Measurements from ENCODE around the gene HIVEP2.

HIVEP2 gene

DNA sequence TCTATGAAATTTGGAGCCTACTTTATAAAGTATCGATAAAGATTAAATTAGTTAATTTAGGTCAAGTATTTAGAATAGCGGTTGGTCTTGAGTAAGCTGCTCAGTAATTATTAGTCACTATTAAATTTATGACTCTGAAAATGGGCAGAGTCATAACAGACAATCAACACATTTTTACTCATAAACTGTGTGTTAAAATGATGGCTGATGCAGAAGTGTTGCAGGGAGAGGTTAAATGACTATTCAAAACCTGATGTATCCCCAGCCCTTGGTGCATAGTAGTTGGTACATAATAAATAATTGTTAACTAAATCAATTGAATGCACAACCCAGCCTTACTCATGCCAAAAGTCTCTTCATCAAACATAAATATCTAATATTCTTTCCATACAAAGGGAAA lies 30.6 kb downstream of the HIVEP2 start:
- no peak for ATAC-seq
- H3K4me1 Mint-ChIP-seq, result peaks cover 47% of the 10 kb centered on the region
- H3K27ac Mint-ChIP-seq, result peak overlapping the region; percentile 94
- no peaks in the 10 kb centered on the region for H3K9me3 Mint-ChIP-seq
- H3K36me3 Mint-ChIP-seq, result peaks cover 5% of the 10 kb centered on the region
- no peak overlapping the region for H3K4me3 Mint-ChIP-seq
- H3K27me3 Mint-ChIP-seq, result no peaks in the 10 kb centered on the region

DNA sequence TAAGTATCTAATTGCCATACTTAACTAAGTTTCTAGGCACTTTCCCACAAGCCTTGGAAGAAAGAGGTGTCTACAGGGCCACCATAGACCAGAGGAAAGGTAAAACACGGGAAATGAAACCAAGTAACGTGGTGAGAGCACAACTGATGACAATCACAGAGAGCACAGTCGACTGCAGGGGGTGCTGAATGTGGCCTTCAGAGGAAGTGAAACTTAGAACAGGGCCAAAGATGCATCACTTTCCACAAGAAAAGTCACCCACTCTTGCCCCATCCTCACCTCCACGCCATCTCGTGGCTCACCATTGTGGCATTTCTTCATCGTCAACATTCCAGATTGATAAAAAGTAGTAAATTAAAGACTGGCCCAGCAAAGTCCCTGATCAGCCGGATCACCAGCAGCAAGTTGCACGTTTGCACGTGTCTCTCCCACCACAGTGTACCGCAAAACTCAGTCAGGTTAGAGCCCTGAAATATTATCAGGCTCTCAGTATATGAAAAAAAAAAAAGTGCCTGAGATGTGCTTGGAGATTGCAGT lies 31.4 kb downstream of the HIVEP2 start:
- peak; percentile 99 for ATAC-seq
- Mint-ChIP-seq H3K9me3 (no peaks in the 10 kb centered on the region), H3K36me3 (peaks cover 5% of the 10 kb centered on the region), H3K4me1 (peaks cover 48% of the 10 kb centered on the region), H3K27ac (peak overlapping the region; percentile 94), H3K4me3 (peak overlapping the region; percentile 74), H3K27me3 (no peaks in the 10 kb centered on the region)

DNA sequence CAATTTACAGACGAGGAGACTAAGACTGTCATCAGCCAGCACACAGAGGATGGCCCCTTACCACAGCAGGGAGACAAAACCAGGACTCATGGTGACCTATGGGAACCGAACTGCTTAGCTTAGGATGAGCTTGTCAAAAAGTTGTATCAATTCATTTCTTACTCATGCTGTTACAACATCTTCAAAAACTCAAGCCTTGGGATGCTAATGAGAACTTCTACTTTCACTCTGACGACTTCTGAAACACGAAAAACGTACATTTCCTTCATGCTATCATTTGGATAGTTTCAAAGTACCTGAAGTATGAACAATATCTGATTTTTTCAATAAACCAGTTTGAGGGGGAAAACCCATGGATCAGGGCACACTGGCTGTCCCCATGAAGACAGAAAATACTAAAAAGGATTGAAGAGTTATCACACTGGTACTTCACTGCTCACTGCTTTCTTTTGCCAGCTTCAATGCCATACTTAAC lies 31.9 kb downstream of the HIVEP2 start:
- no peaks in the 10 kb centered on the region for H3K27me3 Mint-ChIP-seq
- peaks cover 5% of the 10 kb centered on the region for H3K36me3 Mint-ChIP-seq
- peak; percentile 83 for ATAC-seq
- H3K4me1 Mint-ChIP-seq, result peaks cover 53% of the 10 kb centered on the region
- H3K4me3 Mint-ChIP-seq, result peak overlapping the region; percentile 74
- no peaks in the 10 kb centered on the region for H3K9me3 Mint-ChIP-seq
- peak overlapping the region; percentile 94 for H3K27ac Mint-ChIP-seq

DNA sequence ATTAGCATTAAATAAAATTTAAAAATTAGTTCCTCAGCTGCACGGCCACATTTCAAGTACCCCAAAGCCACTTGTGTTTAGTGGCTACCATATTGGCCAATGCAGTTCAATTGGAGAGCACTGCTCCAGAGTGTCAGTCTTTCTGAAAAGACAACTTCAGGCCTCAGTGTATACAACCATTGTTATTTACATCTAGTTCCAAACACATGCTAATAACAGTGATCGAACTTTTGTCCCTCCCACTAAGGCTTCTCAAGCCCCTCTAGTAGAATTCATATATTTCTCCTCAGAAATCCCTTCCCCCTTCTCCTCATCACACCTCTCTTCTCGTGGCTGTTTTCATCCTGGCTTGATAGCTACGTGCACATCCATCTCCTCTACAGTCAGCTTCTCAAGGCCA lies 32.9 kb downstream of the HIVEP2 start:
- Mint-ChIP-seq H3K4me1 (peaks cover 62% of the 10 kb centered on the region), H3K27ac (peak overlapping the region; percentile 94), H3K4me3 (no peak overlapping the region), H3K36me3 (peaks cover 5% of the 10 kb centered on the region), H3K9me3 (no peaks in the 10 kb centered on the region), H3K27me3 (no peaks in the 10 kb centered on the region)
- ATAC-seq, result no peak

DNA sequence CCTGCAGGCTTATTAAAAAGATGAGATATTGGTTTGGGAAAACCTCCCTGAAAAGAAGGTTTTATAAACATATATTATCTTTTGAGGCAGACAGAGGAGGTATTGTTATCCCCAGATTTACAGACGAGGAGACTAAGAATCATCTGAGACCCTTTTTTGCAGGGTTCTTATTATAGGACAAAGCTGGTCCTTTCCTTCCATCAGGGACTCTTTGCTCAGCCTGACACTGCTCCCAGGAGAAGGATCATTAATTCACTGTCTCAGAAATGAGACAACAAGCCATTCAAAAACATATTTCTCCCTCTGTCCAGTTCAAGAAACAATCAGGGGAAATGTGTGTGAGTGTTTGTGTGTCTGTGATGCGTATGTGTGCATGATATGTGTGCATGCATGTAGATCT lies 33.5 kb downstream of the HIVEP2 start:
- ATAC-seq, result no peak
- Mint-ChIP-seq H3K4me1 (peaks cover 69% of the 10 kb centered on the region), H3K36me3 (peaks cover 5% of the 10 kb centered on the region), H3K4me3 (no peak overlapping the region), H3K27ac (no peak overlapping the region), H3K9me3 (no peaks in the 10 kb centered on the region), H3K27me3 (no peaks in the 10 kb centered on the region)

DNA sequence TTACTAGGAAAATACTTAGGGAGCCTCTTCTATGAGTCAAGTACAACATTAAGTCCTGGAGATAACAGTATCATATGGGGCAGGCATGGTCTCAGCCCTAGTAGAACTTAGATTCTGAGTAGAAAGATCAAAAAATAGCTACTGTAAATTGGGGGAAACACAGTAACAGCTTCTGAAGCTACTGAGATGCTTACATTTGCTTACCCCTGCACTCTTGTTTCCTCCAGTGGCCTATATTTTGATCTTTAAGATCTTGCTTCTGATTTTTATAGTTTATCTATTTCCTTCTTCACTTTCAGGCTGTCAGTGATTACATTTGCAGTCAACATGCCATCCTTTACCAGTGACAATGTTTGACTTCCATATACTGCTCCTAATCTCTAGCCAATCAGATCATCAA lies 35.3 kb downstream of the HIVEP2 start:
- Mint-ChIP-seq H3K9me3 (no peaks in the 10 kb centered on the region), H3K4me3 (no peak overlapping the region), H3K27ac (peak overlapping the region; percentile 30), H3K4me1 (peaks cover 55% of the 10 kb centered on the region), H3K36me3 (peaks cover 5% of the 10 kb centered on the region), H3K27me3 (no peaks in the 10 kb centered on the region)
- ATAC-seq, result no peak

DNA sequence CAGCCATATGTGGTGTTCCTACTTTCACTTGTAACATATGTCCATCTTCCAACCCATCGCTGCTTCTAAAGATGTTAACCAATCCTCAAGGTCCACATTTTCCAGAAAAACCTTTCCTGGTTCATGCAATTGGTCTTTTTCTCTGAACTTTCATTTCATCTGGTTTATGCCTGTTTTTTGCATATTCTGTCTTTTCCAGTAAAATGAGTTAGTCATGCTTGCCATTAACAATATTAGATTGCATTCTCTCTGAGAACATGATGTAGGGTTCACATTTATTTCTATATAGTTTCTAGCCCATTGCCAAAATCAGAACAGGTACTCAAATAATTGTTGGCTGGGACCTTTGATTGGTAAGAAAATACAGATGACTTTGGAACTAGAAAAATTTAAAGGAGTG lies 36.7 kb downstream of the HIVEP2 start:
- no peak for ATAC-seq
- H3K36me3 Mint-ChIP-seq, result peaks cover 5% of the 10 kb centered on the region
- no peak overlapping the region for H3K4me3 Mint-ChIP-seq
- peak overlapping the region; percentile 87 for H3K27ac Mint-ChIP-seq
- H3K4me1 Mint-ChIP-seq, result peaks cover 57% of the 10 kb centered on the region
- H3K27me3 Mint-ChIP-seq, result no peaks in the 10 kb centered on the region
- no peaks in the 10 kb centered on the region for H3K9me3 Mint-ChIP-seq

DNA sequence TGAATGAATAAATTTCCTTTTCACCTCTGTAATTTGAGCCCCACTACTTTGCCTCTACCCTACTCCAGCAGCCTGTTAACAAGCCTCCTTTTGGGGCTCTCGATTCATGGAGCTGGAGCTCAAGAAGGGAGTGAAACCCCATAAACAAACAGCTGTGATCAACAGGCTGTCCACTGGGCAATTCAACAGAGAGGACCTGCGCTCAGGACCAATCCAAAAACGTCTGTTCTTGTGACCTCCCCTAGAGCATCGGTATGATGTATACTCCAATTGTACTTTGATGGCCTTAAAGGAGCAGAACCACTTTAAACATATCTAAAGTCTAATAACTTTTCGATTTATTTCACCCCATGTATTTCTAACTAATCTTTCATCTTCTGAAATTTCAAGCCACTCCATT lies 37.4 kb downstream of the HIVEP2 start:
- H3K4me1 Mint-ChIP-seq, result peaks cover 57% of the 10 kb centered on the region
- H3K4me3 Mint-ChIP-seq, result peak overlapping the region; percentile 82

DNA sequence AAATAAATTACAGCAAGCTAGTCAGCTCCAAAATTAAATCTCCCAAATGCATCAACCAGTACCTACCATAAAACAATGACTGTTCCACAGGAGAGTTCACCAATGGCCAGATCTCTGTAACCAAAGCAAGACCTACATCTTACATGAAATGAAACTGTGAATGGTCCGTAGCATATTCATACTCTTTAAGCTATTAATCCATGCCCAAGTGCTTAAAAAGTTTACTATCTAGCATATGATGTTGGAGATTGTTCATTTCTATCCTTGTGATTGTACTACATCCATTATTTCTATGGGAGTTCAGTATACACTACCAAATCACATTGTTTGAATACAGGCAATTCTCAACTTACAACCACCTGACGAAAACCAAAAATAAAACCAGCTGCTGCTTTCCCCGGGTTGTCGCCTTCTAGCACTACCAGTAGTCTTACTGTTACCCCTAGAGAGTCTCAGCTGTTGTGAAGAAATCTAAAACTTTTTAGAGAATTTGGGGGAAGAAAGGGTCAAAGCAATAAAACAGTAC lies 38.0 kb downstream of the HIVEP2 start:
- H3K4me3 Mint-ChIP-seq, result peak overlapping the region; percentile 82
- peak overlapping the region; percentile 87 for H3K27ac Mint-ChIP-seq
- no peaks in the 10 kb centered on the region for H3K36me3 Mint-ChIP-seq
- H3K27me3 Mint-ChIP-seq, result no peaks in the 10 kb centered on the region
- H3K9me3 Mint-ChIP-seq, result no peaks in the 10 kb centered on the region
- peak; percentile 66 for ATAC-seq
- peaks cover 56% of the 10 kb centered on the region for H3K4me1 Mint-ChIP-seq

More for the DNA sequence above, 37.4 kb downstream of the HIVEP2 start:
- Mint-ChIP-seq H3K27ac (peak overlapping the region; percentile 87), H3K36me3 (peaks cover 4% of the 10 kb centered on the region), H3K9me3 (no peaks in the 10 kb centered on the region), H3K27me3 (no peaks in the 10 kb centered on the region)
- peak; percentile 70 for ATAC-seq

DNA sequence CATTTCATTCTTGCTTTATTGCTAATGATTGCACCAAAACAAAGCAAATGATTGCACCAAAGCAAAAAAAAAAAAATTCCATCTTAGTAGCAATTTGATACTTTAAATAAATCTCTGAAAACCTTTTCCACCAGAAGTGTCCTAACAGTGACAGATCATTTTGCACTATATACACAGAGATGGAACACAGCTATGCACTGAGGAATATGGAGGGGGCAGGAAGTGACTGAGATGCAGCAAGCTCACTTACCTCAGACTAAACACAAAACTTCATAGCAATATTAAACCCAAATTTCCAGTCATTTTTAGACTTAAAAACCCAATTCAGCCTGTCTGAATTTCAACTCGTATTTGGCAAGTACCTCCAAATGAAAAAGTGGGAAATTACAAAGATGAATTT lies 41.2 kb downstream of the HIVEP2 start:
- ATAC-seq, result no peak
- Mint-ChIP-seq H3K4me1 (peaks cover 45% of the 10 kb centered on the region), H3K27me3 (no peaks in the 10 kb centered on the region), H3K36me3 (no peaks in the 10 kb centered on the region), H3K4me3 (no peak overlapping the region), H3K9me3 (no peaks in the 10 kb centered on the region), H3K27ac (peak overlapping the region; percentile 85)

DNA sequence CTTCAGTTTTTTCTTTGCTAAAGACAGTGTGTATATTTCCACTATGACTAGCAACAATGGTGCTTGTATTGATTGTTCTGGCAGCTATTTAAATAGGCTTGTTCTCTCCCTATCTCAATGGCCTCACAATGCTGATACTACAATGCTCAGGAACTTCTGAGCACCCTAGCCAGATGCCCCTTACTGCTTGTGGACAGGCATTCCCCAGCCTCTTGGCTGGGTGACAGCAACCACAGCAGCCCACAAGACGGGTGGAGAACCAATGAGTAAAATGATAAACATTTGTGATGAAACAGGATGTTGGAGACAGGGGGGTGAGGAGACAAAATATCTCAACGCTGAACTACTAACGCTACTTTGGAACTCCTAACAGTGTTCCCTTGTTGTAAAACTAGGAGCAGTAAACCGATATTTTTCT lies 42.3 kb downstream of the HIVEP2 start:
- Mint-ChIP-seq H3K27ac (peak overlapping the region; percentile 85), H3K36me3 (no peaks in the 10 kb centered on the region), H3K9me3 (no peaks in the 10 kb centered on the region), H3K4me1 (peaks cover 35% of the 10 kb centered on the region), H3K4me3 (peak overlapping the region; percentile 15), H3K27me3 (no peaks in the 10 kb centered on the region)
- peak; percentile 88 for ATAC-seq

DNA sequence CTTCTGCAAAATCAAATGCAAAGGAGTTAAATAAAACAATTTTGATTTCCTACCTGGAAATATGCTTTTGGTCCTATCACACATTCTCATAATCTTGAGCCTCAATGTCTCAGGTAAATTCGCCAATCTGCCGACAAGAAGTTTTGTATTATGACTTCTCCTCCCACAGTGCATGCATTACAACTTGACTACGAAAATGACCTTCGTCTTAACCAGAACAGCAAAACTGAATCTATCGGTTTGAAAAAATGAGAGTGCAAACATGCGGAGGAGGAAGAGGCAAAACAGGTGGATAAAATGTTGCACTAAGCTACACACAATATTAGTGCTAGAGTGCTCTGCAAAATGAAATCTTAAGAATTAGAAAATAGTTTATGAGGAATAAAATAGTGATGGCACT lies 43.4 kb downstream of the HIVEP2 start:
- Mint-ChIP-seq H3K4me3 (no peak overlapping the region), H3K9me3 (no peaks in the 10 kb centered on the region), H3K36me3 (no peaks in the 10 kb centered on the region), H3K27ac (no peak overlapping the region), H3K27me3 (no peaks in the 10 kb centered on the region), H3K4me1 (peaks cover 25% of the 10 kb centered on the region)
- ATAC-seq, result no peak

DNA sequence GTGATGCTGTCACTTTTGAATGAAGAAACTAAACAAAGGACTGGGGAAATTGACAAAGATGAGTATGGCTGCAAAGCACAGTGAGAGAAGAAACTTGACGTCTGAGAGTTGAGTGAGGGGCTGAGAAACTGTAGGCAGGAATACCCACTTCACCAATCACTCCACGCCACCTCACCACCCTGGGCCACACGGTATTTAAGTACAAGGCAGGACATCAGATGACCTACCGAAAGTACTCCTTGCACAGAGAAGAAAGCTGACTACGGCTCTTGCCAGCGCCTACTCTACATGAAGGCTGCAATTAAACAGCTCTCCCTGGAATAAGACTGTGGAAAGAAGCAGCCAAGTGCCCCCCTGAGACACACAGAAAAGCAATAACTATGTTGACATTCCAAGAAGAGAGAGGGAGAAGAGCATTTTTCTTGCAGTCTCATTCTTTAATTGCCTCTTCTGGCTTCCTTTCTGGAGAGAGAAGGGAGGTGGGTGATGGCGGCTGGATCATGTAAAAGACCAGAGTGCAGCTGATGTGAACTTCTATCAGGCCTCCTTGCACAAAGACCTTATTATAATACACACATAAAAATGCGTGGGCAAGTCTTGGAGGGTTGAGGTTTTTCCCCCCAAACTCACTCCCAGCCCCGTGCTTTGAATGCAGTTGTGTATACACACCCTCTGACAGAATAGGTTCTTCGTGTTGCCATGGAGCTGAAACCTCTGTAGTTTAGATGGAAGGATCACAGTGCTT lies 44.6 kb downstream of the HIVEP2 start:
- Mint-ChIP-seq H3K9me3 (no peaks in the 10 kb centered on the region), H3K4me1 (peaks cover 23% of the 10 kb centered on the region), H3K36me3 (peaks cover under 1% of the 10 kb centered on the region), H3K4me3 (no peak overlapping the region), H3K27ac (no peak overlapping the region), H3K27me3 (no peaks in the 10 kb centered on the region)
- ATAC-seq, result no peak

DNA sequence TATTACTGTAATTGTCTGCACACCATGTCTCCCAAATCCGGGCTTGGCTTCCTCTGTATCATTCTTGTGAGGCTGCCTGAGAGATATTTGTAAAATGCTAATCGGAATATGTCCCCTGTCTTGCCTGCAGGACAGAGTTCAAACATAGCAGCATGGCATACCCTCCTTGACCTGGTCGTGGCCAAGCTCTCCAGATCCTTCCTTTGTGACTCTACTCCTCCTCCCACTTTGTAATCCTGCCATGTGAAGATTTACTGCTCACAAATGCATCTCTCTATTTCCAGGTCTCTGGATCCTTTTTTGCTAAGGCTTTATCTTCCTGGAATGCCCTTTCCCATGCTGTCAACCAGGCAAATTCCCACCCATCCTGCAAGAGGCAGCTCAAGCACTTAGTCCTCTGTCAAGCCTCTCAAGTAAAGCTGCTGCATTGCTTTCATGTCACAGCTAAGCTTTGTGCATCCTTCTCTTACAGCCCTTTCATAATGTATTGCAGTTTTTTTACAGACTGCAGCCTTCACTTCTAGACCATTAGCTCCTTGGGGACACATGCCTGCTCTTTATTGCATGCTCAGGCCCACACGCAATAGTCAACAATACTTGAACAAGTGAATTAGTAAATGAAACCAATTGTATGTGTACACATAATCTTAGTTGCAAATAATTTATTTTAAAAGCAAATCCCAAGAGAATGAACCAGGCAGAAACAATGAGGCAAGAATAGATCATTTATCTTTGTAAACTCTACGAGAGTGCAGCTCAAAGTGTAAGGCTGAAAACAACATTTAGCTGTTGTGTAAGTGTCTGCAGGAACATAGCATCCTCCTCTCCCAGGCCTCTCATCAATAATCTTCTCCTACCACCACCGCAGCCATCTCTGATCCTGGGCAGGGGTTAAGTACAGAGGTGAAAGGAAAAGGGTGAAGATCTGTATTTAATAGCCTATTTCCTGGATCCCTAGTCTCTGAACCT lies 45.8 kb downstream of the HIVEP2 start:
- no peak overlapping the region for H3K4me3 Mint-ChIP-seq
- ATAC-seq, result no peak
- H3K9me3 Mint-ChIP-seq, result no peaks in the 10 kb centered on the region
- H3K27me3 Mint-ChIP-seq, result no peaks in the 10 kb centered on the region
- H3K36me3 Mint-ChIP-seq, result peaks cover 8% of the 10 kb centered on the region
- H3K4me1 Mint-ChIP-seq, result peaks cover 21% of the 10 kb centered on the region
- no peak overlapping the region for H3K27ac Mint-ChIP-seq

DNA sequence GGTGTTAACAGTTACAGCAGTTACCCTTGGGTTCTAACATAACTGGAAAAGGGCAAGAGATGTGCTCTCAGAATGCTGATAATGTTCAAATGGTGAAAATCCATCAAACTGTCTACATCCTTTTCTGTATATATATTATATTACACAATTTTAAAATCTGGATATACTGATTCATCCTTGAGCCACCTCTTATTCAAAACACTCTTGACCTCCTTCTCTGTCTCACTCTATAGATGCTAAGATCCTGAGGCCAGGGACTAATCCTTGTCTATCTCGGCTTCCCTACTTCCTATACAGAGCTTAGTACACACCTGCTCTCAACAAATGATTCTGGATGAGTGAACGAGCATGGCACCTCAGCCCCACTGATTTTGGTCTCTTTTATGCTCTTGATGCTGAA lies 47.3 kb downstream of the HIVEP2 start:
- Mint-ChIP-seq H3K27me3 (no peaks in the 10 kb centered on the region), H3K36me3 (peaks cover 8% of the 10 kb centered on the region), H3K9me3 (no peaks in the 10 kb centered on the region), H3K27ac (no peak overlapping the region), H3K4me3 (no peak overlapping the region), H3K4me1 (peaks cover 9% of the 10 kb centered on the region)
- ATAC-seq, result no peak

Measured in stimulated activated memory B cell treated with anti-CD40 and anti-IgM and Interleukin-4, amounts not matched to agents 10 μg/mL and 1 μg/mL and 100 μg/mL, for 72 hours (primary cell).